GM12801 (cell line): ENCODE measurements around the gene PRMT3.

ENCODE experiments used
- CTCF ChIP-seq: IDR thresholded peaks from one replicate; pipeline ENCODE4 v1.5.1; 2011; ENCODE audit warnings: control low read depth; ENCODE audit not compliant: insufficient read length; ENCODE audit errors: extremely low read depth

The PRMT3 gene

GRCh38 chr11:20451568-20451967, 64.1 kb downstream of the PRMT3 start:
- TF ChIP-seq CTCF: no peak

GRCh38 chr11:20452585-20452984, 65.1 kb downstream of the PRMT3 start:
- no peak for TF ChIP-seq CTCF

- TF ChIP-seq CTCF: no peak
Observed at GRCh38 chr11:20453657-20454316, 66.3 kb downstream of the PRMT3 start.

GRCh38 chr11:20457001-20457799, 69.7 kb downstream of the PRMT3 start:
- TF ChIP-seq CTCF: no peak

- TF ChIP-seq CTCF: no peak
Observed at GRCh38 chr11:20457934-20458680, 70.6 kb downstream of the PRMT3 start.

GRCh38 chr11:20458905-20459632, 71.6 kb downstream of the PRMT3 start:
- TF ChIP-seq CTCF: no peak

- TF ChIP-seq CTCF: no peak
Observed at GRCh38 chr11:20459865-20460264, 72.3 kb downstream of the PRMT3 start.
